ENCODE results near the gene CCDC32.

The CCDC32 gene
- 15.8 to 22.3 (median 17.6) reads per million in 3 donors for total RNA-seq

GRCh38 chr15:40564591-40565332, at the start of gene CCDC32:
CCDC32 (minus strand) TSS chr15:40565042; CDS start chr15:40563015, 2,027 bp downstream.
- Histone ChIP-seq H3K27ac (ENCODE audit: insufficient read depth, low read length, poor library complexity, severe bottlenecking) (peak within 1 kb of the TSS; percentile 88), H3K4me3 (ENCODE audit: insufficient read depth, low read depth, low read length, poor library complexity, severe bottlenecking) (peak within 1 kb of the TSS; percentile 76), H3K36me3 (ENCODE audit: control insufficient read depth, insufficient read depth, low read length) (no peaks in the 10 kb centered on the region), H3K9me3 (ENCODE audit: control insufficient read depth, low read length) (no peaks in the 10 kb centered on the region), H3K27me3 (replicated peaks; ENCODE audit: control insufficient read depth, insufficient read depth, low read length, poor library complexity, severe bottlenecking) (no peaks in the 10 kb centered on the region), H3K4me1 (ENCODE audit: control insufficient read depth, insufficient read depth, low read length, poor library complexity, severe bottlenecking) (peaks cover 7% of the 10 kb centered on the region)
- DNase-seq = peak; percentile 89 to 96 (median 92)

DNA sequence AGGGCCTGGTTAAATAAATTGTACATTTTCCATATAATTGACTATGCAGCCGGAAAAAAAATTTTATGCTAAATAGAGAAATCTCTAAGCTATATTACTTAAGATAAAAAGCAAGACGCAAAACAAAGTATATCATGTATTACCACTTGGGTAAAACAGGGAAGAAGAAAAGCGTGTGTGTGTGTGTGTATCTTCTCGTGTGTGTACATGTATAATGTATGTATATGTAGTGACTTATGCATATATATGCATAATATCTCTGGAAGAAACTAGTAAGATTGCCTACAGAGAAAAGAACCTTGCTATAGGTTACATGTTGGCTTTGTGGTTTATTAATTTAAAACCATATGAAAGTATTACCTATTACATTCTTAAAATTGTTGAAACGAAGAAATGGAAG, 48.2 kb upstream of the CCDC32 start:
- DNase-seq = no peak
- H3K36me3 ChIP-seq (ENCODE audit: control insufficient read depth, insufficient read depth, low read length) = no peaks in the 10 kb centered on the region
- H3K9me3 ChIP-seq (ENCODE audit: control insufficient read depth, low read length) = no peaks in the 10 kb centered on the region
- H3K4me1 ChIP-seq (ENCODE audit: control insufficient read depth, insufficient read depth, low read length, poor library complexity, severe bottlenecking) = no peaks in the 10 kb centered on the region
- no peak overlapping the region for H3K4me3 ChIP-seq (ENCODE audit: insufficient read depth, low read depth, low read length, poor library complexity, severe bottlenecking)
- no peak overlapping the region for H3K27ac ChIP-seq (ENCODE audit: insufficient read depth, low read length, poor library complexity, severe bottlenecking)
- no peaks in the 10 kb centered on the region for H3K27me3 ChIP-seq (replicated peaks; ENCODE audit: control insufficient read depth, insufficient read depth, low read length, poor library complexity, severe bottlenecking)

GRCh38 chr15:40603935-40604334, 39.1 kb upstream of the CCDC32 start:
- Histone ChIP-seq H3K27me3 (replicated peaks; ENCODE audit: control insufficient read depth, insufficient read depth, low read length, poor library complexity, severe bottlenecking) (no peaks in the 10 kb centered on the region), H3K4me3 (ENCODE audit: insufficient read depth, low read depth, low read length, poor library complexity, severe bottlenecking) (no peak overlapping the region), H3K36me3 (ENCODE audit: control insufficient read depth, insufficient read depth, low read length) (no peaks in the 10 kb centered on the region), H3K4me1 (ENCODE audit: control insufficient read depth, insufficient read depth, low read length, poor library complexity, severe bottlenecking) (no peaks in the 10 kb centered on the region), H3K27ac (ENCODE audit: insufficient read depth, low read length, poor library complexity, severe bottlenecking) (no peak overlapping the region), H3K9me3 (ENCODE audit: control insufficient read depth, low read length) (no peaks in the 10 kb centered on the region)
- no peak for DNase-seq

- H3K9me3 ChIP-seq (ENCODE audit: control insufficient read depth, low read length) = no peaks in the 10 kb centered on the region
- no peak overlapping the region for H3K4me3 ChIP-seq (ENCODE audit: insufficient read depth, low read depth, low read length, poor library complexity, severe bottlenecking)
- H3K36me3 ChIP-seq (ENCODE audit: control insufficient read depth, insufficient read depth, low read length) = no peaks in the 10 kb centered on the region
- no peak for DNase-seq
- no peaks in the 10 kb centered on the region for H3K4me1 ChIP-seq (ENCODE audit: control insufficient read depth, insufficient read depth, low read length, poor library complexity, severe bottlenecking)
- no peaks in the 10 kb centered on the region for H3K27me3 ChIP-seq (replicated peaks; ENCODE audit: control insufficient read depth, insufficient read depth, low read length, poor library complexity, severe bottlenecking)
- H3K27ac ChIP-seq (ENCODE audit: insufficient read depth, low read length, poor library complexity, severe bottlenecking) = no peak overlapping the region
Measured at GRCh38 chr15:40600956-40601355, 36.1 kb upstream of the CCDC32 start.

DNA sequence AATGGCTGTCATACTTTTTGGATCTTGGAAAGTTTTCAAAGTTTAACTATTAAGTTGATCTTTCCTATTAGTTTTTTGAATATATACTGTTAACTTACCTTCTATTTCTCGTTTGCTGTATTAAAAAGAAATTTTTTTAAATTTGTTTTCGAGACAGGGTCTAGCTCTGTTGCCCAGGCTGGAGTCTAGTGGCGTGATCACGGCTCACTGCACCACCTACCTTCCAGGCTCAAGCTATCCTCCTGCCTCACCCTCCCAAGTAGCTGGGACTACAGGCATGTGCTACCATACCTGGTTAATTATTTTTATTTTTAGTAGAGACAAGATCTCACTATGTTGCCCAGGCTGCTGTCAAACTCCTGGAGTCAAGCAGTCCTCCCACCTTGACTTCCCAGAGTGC, 33.8 kb upstream of the CCDC32 start:
- Histone ChIP-seq H3K36me3 (ENCODE audit: control insufficient read depth, insufficient read depth, low read length) (no peaks in the 10 kb centered on the region), H3K27ac (ENCODE audit: insufficient read depth, low read length, poor library complexity, severe bottlenecking) (no peak overlapping the region), H3K4me1 (ENCODE audit: control insufficient read depth, insufficient read depth, low read length, poor library complexity, severe bottlenecking) (no peaks in the 10 kb centered on the region), H3K4me3 (ENCODE audit: insufficient read depth, low read depth, low read length, poor library complexity, severe bottlenecking) (no peak overlapping the region), H3K27me3 (replicated peaks; ENCODE audit: control insufficient read depth, insufficient read depth, low read length, poor library complexity, severe bottlenecking) (no peaks in the 10 kb centered on the region), H3K9me3 (ENCODE audit: control insufficient read depth, low read length) (no peaks in the 10 kb centered on the region)
- DNase-seq = no peak

- Histone ChIP-seq H3K27me3 (replicated peaks; ENCODE audit: control insufficient read depth, insufficient read depth, low read length, poor library complexity, severe bottlenecking) (no peaks in the 10 kb centered on the region), H3K27ac (ENCODE audit: insufficient read depth, low read length, poor library complexity, severe bottlenecking) (no peak overlapping the region), H3K4me1 (ENCODE audit: control insufficient read depth, insufficient read depth, low read length, poor library complexity, severe bottlenecking) (no peaks in the 10 kb centered on the region), H3K4me3 (ENCODE audit: insufficient read depth, low read depth, low read length, poor library complexity, severe bottlenecking) (no peak overlapping the region), H3K36me3 (ENCODE audit: control insufficient read depth, insufficient read depth, low read length) (no peaks in the 10 kb centered on the region), H3K9me3 (ENCODE audit: control insufficient read depth, low read length) (no peaks in the 10 kb centered on the region)
- no peak for DNase-seq
Measured at GRCh38 chr15:40598126-40598525, 33.3 kb upstream of the CCDC32 start.

DNA sequence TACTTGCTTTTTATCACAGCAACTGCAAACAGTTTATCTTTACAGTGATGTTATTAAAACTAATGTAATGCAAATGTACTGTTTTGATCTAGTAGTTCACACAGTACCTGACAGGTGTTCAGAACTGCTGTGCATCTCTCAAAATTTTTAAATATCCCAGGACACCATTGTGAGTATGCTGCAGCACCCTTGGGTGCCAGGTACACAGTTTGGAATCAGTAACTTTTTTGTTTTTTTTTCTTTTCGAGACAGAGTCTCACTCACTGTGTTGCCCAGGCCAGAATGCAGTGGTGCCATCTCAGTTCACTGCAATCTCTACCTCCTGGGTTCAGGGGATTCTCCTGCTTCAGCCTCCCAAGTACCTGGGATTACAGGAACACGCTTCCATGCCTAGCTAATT, 32.2 kb upstream of the CCDC32 start:
- Histone ChIP-seq H3K27me3 (replicated peaks; ENCODE audit: control insufficient read depth, insufficient read depth, low read length, poor library complexity, severe bottlenecking) (no peaks in the 10 kb centered on the region), H3K4me1 (ENCODE audit: control insufficient read depth, insufficient read depth, low read length, poor library complexity, severe bottlenecking) (no peaks in the 10 kb centered on the region), H3K36me3 (ENCODE audit: control insufficient read depth, insufficient read depth, low read length) (no peaks in the 10 kb centered on the region), H3K27ac (ENCODE audit: insufficient read depth, low read length, poor library complexity, severe bottlenecking) (no peak overlapping the region), H3K4me3 (ENCODE audit: insufficient read depth, low read depth, low read length, poor library complexity, severe bottlenecking) (no peak overlapping the region), H3K9me3 (ENCODE audit: control insufficient read depth, low read length) (no peaks in the 10 kb centered on the region)
- no peak for DNase-seq

GRCh38 chr15:40595773-40596172, 30.9 kb upstream of the CCDC32 start:
- Histone ChIP-seq H3K36me3 (ENCODE audit: control insufficient read depth, insufficient read depth, low read length) (no peaks in the 10 kb centered on the region), H3K4me1 (ENCODE audit: control insufficient read depth, insufficient read depth, low read length, poor library complexity, severe bottlenecking) (no peaks in the 10 kb centered on the region), H3K9me3 (ENCODE audit: control insufficient read depth, low read length) (no peaks in the 10 kb centered on the region), H3K27ac (ENCODE audit: insufficient read depth, low read length, poor library complexity, severe bottlenecking) (no peak overlapping the region), H3K4me3 (ENCODE audit: insufficient read depth, low read depth, low read length, poor library complexity, severe bottlenecking) (no peak overlapping the region), H3K27me3 (replicated peaks; ENCODE audit: control insufficient read depth, insufficient read depth, low read length, poor library complexity, severe bottlenecking) (no peaks in the 10 kb centered on the region)
- no peak for DNase-seq

- H3K36me3 ChIP-seq (ENCODE audit: control insufficient read depth, insufficient read depth, low read length) = no peaks in the 10 kb centered on the region
- no peak overlapping the region for H3K4me3 ChIP-seq (ENCODE audit: insufficient read depth, low read depth, low read length, poor library complexity, severe bottlenecking)
- H3K27me3 ChIP-seq (replicated peaks; ENCODE audit: control insufficient read depth, insufficient read depth, low read length, poor library complexity, severe bottlenecking) = no peaks in the 10 kb centered on the region
- no peak for DNase-seq
- H3K9me3 ChIP-seq (ENCODE audit: control insufficient read depth, low read length) = no peaks in the 10 kb centered on the region
- H3K27ac ChIP-seq (ENCODE audit: insufficient read depth, low read length, poor library complexity, severe bottlenecking) = no peak overlapping the region
- H3K4me1 ChIP-seq (ENCODE audit: control insufficient read depth, insufficient read depth, low read length, poor library complexity, severe bottlenecking) = no peaks in the 10 kb centered on the region
Measured at GRCh38 chr15:40595219-40595618, 30.4 kb upstream of the CCDC32 start.

DNA sequence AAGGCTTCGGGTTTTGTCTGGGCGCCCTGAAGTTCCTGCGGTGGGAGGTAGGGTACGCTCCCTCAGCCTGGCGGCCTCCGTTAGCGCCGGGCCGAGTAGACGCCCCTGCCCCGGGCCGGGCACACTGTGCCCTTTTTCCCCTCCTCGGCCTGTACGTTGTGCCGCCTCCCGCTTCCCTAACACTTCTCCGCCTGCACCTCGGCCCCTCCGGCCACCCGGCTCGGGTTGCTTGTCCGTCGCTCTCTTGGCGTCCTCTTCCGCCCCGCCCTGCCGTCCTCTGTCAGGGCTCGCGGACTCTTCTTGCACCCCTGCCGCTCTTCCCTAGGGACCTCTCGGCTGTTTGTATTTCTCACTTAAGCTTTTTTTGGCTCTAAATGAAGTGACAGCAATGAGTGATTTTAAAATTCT, 29.6 kb upstream of the CCDC32 start:
- H3K36me3 ChIP-seq (ENCODE audit: control insufficient read depth, insufficient read depth, low read length) = no peaks in the 10 kb centered on the region

More for the DNA sequence above, 29.6 kb upstream of the CCDC32 start:
- Histone ChIP-seq H3K4me1 (ENCODE audit: control insufficient read depth, insufficient read depth, low read length, poor library complexity, severe bottlenecking) (no peaks in the 10 kb centered on the region), H3K27me3 (replicated peaks; ENCODE audit: control insufficient read depth, insufficient read depth, low read length, poor library complexity, severe bottlenecking) (no peaks in the 10 kb centered on the region), H3K27ac (ENCODE audit: insufficient read depth, low read length, poor library complexity, severe bottlenecking) (peak overlapping the region; percentile 91), H3K9me3 (ENCODE audit: control insufficient read depth, low read length) (no peaks in the 10 kb centered on the region), H3K4me3 (ENCODE audit: insufficient read depth, low read depth, low read length, poor library complexity, severe bottlenecking) (peak overlapping the region; percentile 73)
- no peak for DNase-seq

Measured in effector memory CD4-positive, alpha-beta T cell (primary cell).